Osteocyte (in vitro differentiated cells): ENCODE measurements around the gene STMN1. TPM values are rescaled to one million over a fixed set of nuclear protein-coding genes. Genes with fewer than 3 reads are reported as not detected.
A peak's percentile ranks its signal among the peaks of the same experiment; 100 is the strongest.

Experiments
- DNase-seq: peaks from one replicate; pipeline ENCODE4 v3.0.0; 2021; ENCODE audit warnings: mixed read lengths; ENCODE audit not compliant: unreplicated experiment; ENCODE audit errors: extremely low spot score
- H3K27ac Mint-ChIP-seq: one replicate; pipeline ENCODE4 v1.8.0; 2021; ENCODE audit warnings: mild to moderate bottlenecking, mixed read lengths; ENCODE audit not compliant: unreplicated experiment
- H3K27me3 Mint-ChIP-seq: one replicate; pipeline ENCODE4 v1.8.0; 2021; ENCODE audit warnings: mixed read lengths; ENCODE audit not compliant: unreplicated experiment
- H3K36me3 Mint-ChIP-seq: one replicate; pipeline ENCODE4 v1.8.0; 2021; ENCODE audit warnings: mixed read lengths; ENCODE audit not compliant: unreplicated experiment
- H3K4me1 Mint-ChIP-seq: one replicate; pipeline ENCODE4 v1.8.0; 2021; ENCODE audit warnings: mixed read lengths; ENCODE audit not compliant: unreplicated experiment
- H3K4me3 Mint-ChIP-seq: one replicate; pipeline ENCODE4 v1.8.0; 2021; ENCODE audit warnings: mild to moderate bottlenecking, moderate library complexity, mixed read lengths; ENCODE audit not compliant: unreplicated experiment
- H3K9me3 Mint-ChIP-seq: one replicate; pipeline ENCODE4 v1.8.0; 2021; ENCODE audit warnings: mixed read lengths; ENCODE audit not compliant: unreplicated experiment
- total RNA-seq: library from RNA; stranded (reverse); gene quantifications from 2 replicates; pipeline ENCODE4 v1.2.1, GENCODE V29; 2021
- TF ChIP-seq, protein P1 (sequence below): fragments of 200-600 bp; sonication (generic); IDR thresholded peaks from 2 replicates; pipeline ENCODE4 v1.5.0; 2021; ENCODE audit warnings: antibody characterized with exemption, mild to moderate bottlenecking, moderate library complexity

Gene STMN1
- total RNA-seq, 1 donor from 2014 or later = 255 TPM

DNA sequence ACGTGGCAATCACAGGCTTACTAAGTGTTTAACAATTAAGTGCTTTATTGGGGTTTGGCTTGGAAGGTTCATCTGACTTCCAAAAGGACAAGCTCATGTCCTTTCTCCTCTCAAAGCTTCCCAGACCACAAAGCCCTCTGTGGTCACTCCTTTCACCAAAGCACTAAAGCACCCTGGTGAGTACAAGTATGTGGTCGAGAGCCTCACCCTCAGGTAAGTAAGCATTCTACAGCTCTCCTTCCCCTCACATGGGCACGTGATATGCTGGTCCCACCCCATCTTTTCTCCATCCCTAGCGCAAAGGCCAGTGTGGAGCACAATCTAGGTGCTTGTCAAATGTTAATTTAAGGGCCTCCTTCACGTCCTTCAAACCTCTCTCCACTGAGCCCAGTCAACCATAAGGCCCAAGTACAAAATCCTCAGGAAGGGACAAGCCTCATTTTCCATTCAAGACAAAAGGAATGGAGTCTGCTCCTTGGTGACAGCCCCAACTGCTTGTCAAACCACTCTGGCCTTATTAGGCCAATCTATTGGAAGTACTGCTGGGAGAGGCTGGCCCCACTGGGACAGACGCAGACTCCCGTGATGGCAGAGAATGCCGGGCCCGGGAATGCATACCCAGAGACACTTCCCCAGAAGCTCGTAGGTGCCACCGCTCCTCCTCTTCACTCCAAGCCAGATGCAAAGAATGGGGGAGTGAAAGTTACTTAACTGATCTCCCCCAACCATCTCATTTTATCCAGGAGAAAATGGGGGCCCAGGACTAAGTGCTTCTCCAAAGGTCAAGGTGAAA, 7.8 kb downstream of the STMN1 start:
- H3K9me3 Mint-ChIP-seq = no peaks in the 10 kb centered on the region
- no peaks in the 10 kb centered on the region for H3K27me3 Mint-ChIP-seq
- H3K27ac Mint-ChIP-seq = peak overlapping the region; percentile 31
- H3K36me3 Mint-ChIP-seq = peaks cover 31% of the 10 kb centered on the region
- DNase-seq = no peak
- H3K4me3 Mint-ChIP-seq = no peak overlapping the region
- TF ChIP-seq, protein P1, sequence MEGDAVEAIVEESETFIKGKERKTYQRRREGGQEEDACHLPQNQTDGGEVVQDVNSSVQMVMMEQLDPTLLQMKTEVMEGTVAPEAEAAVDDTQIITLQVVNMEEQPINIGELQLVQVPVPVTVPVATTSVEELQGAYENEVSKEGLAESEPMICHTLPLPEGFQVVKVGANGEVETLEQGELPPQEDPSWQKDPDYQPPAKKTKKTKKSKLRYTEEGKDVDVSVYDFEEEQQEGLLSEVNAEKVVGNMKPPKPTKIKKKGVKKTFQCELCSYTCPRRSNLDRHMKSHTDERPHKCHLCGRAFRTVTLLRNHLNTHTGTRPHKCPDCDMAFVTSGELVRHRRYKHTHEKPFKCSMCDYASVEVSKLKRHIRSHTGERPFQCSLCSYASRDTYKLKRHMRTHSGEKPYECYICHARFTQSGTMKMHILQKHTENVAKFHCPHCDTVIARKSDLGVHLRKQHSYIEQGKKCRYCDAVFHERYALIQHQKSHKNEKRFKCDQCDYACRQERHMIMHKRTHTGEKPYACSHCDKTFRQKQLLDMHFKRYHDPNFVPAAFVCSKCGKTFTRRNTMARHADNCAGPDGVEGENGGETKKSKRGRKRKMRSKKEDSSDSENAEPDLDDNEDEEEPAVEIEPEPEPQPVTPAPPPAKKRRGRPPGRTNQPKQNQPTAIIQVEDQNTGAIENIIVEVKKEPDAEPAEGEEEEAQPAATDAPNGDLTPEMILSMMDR = no peak
- peaks cover 47% of the 10 kb centered on the region for H3K4me1 Mint-ChIP-seq

DNA sequence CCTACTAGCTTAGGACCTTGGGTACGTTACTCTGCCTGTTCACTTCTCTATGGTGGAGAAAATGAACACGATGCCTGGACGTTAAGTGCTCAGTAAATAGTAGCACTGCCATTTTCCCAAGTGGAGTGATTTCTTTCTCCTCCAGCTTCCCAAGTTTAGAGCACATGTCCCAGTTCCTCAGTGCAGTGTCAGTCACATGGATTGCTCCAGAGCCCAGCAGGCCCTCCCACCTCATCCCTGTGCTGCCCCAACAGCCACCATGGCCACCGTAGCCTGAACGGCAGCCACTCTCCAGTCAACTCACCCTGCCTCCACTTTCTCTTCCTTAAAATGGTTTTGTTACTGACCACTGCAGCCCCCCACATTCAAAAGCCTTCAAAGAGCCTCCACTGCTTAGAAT, 8.5 kb downstream of the STMN1 start:
- H3K27me3 Mint-ChIP-seq = no peaks in the 10 kb centered on the region
- H3K4me1 Mint-ChIP-seq = peaks cover 46% of the 10 kb centered on the region
- no peak overlapping the region for H3K4me3 Mint-ChIP-seq
- no peak overlapping the region for H3K27ac Mint-ChIP-seq
- no peaks in the 10 kb centered on the region for H3K9me3 Mint-ChIP-seq
- H3K36me3 Mint-ChIP-seq = peaks cover 31% of the 10 kb centered on the region
- TF ChIP-seq, protein P1 = no peak
- DNase-seq = no peak

DNA sequence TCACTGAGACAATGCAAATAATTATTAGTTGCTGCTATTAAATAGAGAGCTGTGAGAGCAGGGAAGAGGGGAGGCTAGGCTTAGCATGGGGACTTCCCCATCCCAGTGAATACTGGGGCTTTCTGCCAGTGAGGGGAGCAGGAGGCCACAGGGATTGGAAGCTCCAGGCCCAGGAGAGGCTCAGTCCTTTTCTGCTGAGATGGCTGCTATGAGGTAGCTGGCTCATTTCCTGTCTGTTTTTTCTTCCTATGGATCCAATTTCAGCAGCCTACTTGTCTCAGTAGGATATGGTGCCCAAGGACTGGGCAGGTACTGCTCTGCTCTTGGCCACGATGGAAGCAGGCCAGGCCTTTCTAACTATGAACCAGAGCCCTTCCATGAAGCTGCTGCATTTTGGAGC, 10.0 kb downstream of the STMN1 start:
- TF ChIP-seq, protein P1 = no peak
- Mint-ChIP-seq H3K27ac (peak overlapping the region; percentile 79), H3K27me3 (no peaks in the 10 kb centered on the region), H3K4me3 (no peak overlapping the region), H3K36me3 (peaks cover 29% of the 10 kb centered on the region), H3K4me1 (peaks cover 55% of the 10 kb centered on the region), H3K9me3 (no peaks in the 10 kb centered on the region)
- DNase-seq = no peak

DNA sequence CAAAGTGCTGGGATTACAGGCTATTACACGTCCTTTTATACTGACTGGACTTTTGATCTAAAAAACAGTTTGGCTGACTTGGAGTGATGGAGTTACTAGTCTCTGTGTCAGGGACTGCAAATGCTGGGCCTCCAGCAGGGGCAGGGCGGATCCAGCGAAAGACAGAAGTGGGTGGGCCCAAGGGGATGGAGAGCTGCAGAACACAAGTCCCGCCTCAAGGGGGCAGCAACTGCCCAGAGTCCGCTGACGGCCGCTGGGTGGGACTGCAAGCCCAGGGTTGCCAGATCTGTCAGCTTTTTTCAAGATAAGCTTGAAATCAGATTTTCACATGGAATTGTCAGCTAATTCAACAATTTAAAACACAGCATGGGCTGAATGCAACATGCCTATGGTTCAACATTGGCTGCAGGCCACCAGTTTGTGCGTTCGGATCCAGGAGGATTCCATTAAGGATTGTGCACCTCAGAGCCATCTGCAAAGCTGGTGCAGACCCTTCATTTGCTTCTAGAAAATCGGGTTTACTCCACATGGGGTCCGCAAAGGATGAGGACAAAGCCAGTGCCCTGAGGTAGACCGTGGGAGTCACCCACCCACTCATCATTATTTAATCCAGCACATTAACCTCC, 10.7 kb downstream of the STMN1 start:
- TF ChIP-seq, protein P1 = peak; percentile 99
- Mint-ChIP-seq H3K4me3 (no peak overlapping the region), H3K9me3 (no peaks in the 10 kb centered on the region), H3K27me3 (no peaks in the 10 kb centered on the region), H3K4me1 (peaks cover 58% of the 10 kb centered on the region), H3K27ac (peak overlapping the region; percentile 79), H3K36me3 (peaks cover 21% of the 10 kb centered on the region)
- peak; percentile 97 for DNase-seq

DNA sequence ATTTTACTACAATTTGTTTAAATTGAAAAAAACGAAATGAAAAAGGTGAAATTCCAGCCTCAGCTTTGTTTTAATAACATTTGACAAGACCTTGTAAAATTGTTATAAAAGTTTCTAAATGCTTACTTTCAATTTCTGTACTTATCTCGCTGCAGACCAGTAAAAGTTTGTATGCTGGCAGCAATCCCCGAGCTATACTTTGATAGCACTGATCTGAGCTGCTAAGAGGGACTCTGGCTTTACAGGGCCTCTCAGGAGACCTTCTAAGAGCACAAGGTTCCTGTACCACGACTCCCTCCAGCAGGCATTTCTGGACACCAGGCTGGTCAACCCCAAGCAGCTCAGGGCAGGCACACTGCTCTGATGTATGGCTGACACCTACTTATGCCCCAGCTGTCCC, 13.1 kb downstream of the STMN1 start:
- Mint-ChIP-seq H3K27ac (peak overlapping the region; percentile 83), H3K9me3 (no peaks in the 10 kb centered on the region), H3K27me3 (no peaks in the 10 kb centered on the region), H3K4me1 (peaks cover 69% of the 10 kb centered on the region), H3K36me3 (peaks cover 2% of the 10 kb centered on the region), H3K4me3 (no peak overlapping the region)
- DNase-seq = no peak
- TF ChIP-seq, protein P1 = no peak
